GM21360 (cell line): ENCODE results near the gene CDKN2A.

ENCODE experiments used
- ATAC-seq: cut with Tn5 transposase; IDR thresholded peaks from one replicate; pipeline ENCODE4 v1.9.1; 2021; ENCODE audit warnings: mild to moderate bottlenecking, moderate library complexity; ENCODE audit not compliant: unreplicated experiment

CDKN2A gene

GRCh38 chr9:22008384-22008716 is 14.2 kb upstream of the CDKN2A start:
- no peak for ATAC-seq

- ATAC-seq, result no peak
Observed at GRCh38 chr9:22005702-22006606, 11.8 kb upstream of the CDKN2A start.

DNA sequence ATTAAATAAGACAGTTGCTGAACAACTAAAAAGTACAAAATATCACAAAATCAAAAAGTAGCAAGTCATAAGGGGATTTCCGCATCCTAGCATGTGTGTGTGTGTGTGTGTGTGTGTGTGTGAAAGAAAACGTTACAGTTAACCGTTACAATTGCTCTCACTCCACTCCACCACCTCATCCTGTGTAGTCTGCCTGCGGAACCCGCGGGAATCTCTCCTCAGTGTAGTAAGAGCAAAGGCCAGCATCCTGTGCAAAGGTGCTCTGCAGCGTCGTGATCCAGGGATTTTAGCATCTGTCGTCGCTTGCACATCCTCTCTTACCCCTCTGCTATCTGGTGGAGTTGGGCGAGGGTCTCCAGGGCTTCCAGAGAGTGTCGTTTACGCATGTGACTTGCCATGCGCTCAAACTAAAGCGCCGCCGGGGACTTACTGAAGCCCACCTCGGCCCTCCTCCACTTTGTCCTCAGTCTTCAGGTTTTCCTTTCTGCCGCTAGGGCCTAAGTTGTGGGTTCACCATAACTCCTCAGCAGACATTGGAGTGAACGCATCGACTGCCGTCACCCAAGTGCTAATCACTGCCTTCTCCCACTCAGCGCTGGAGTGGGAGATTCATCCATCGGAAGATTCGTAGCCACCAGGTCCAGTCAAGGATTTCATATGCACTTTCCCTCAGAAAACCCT is 11.0 kb upstream of the CDKN2A start:
- ATAC-seq, result no peak

DNA sequence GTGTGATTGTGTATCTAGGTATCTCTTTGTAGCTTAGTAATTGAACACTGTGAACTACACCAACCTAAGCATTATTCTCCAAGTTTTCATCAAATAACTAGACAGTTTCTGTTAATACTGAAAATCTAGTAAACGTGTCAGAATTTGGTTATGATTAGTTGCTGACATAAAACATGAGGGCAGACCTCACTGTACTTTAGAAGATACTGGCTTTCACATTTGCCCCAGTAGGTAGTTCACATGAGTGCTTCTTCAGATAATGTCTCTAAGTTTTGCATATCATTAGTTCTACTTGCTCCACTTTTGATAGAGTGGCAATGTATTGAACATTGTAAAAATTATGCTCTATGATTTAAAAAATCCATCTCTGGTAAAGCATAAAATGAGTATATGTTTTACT is 7.8 kb upstream of the CDKN2A start:
- no peak for ATAC-seq

GRCh38 chr9:21998026-21998425 is 3.8 kb upstream of the CDKN2A start:
- ATAC-seq, result no peak

- no peak for ATAC-seq
Observed at GRCh38 chr9:21997480-21997879, 3.3 kb upstream of the CDKN2A start.

DNA sequence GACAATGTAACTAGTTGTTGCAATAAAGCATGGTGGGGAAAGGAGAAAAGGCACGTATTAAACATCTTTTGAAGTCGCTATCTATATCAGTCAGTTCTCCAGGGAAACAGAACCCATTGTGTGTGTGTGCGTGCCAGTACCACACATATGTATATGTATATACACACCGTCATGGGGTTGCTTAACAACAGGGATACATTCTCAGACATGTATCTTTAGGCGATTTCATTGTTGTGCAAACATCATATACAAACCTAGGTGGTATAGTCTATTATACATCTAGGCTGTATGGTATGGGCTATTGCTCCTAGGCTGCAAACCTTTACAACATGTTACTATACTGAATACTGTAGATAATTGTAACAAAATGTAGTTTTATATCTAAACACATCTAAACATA is 2.7 kb upstream of the CDKN2A start:
- no peak for ATAC-seq

- ATAC-seq, result no peak
Observed at GRCh38 chr9:21996438-21996837, 2.2 kb upstream of the CDKN2A start.

GRCh38 chr9:21995666-21996398 is 1.6 kb upstream of the CDKN2A start:
- ATAC-seq, result no peak

- peak; percentile 79 for ATAC-seq
Observed at GRCh38 chr9:21995006-21995665, 944 bp upstream of the CDKN2A start.

DNA sequence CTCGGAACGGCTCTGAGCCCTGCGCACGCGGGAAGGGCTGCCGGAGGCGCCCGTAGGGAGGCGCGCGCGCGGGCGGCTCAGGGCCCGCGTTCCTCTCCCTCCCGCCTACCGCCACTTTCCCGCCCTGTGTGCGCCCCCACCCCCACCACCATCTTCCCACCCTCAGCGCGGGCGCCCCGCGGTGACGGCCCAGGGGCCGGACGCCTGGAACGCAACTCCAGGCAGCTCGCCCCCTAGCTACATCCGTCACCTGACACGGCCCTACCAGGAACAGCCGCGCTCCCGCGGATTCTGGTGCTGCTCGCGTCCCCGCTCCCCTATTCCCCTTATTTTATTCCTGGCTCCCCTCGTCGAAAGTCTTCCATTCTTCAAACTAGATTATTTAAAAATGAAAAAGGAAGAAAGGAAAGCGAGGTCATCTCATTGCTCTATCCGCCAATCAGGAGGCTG is 389 bp upstream of the CDKN2A start, which contains the start of gene CDKN2B-AS1:
CDKN2B-AS1 (plus strand) TSS at position 236 of the 450 bp plus-strand sequence.
- peak; percentile 48 for ATAC-seq

DNA sequence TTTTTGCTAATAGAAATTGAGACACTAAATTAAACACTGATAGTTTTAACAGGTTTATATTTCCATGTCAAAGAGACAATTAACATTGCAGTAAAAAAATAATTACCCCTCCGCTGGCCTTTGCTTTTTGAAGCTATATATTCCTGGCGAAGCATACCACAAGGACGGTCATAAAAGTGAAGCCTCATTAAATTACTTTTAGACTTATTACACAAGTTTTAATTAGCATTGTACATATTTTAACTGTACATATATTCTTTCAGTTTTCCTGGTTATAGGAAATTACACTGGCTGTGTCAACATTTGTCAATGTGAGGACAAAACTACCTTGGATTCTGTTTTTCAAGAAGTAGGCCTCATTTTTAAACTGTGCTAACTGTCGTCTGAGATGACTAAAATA is 1.2 kb downstream of the CDKN2A start:
- no peak for ATAC-seq

DNA sequence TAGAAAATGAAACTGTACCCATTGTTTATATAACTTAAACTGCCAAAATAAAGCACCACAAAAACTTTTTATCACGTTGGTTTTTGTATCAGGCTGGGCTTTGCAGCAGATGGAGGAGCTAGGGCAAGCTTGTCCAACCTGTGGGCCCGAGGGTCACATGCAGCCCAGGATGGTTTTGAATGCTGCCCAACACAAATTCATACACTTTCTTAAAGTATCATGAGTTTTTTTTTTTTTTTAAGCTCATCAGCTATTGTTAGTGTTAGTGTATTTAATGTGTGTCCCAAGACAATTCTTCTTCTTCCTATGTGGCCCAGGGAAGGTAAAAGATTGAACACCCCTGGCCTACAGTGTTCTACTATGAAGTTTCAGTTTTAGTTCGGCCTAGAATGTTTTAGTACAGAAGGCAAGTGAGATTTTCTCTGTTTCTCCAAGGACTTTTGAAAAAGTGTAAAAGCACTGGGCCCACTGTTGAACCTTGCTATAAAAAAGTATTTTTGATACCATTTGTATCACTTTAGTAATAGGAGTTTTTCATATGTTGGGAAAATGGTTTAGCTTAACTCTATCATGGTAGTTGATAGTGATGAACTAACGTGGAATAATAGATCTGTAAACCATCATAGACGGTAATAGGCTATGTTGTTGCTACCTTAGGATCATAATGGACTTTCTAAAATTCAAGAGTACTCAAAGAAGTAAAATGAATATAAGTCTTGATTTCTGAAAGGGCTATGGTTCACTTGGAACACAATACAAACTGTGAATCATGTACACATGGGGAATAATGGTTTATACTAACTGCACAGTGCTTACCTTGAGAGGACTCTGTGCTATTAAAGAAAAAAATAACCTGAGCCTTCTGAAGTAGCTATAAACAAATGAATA is 2.9 kb downstream of the CDKN2A start:
- ATAC-seq, result no peak

DNA sequence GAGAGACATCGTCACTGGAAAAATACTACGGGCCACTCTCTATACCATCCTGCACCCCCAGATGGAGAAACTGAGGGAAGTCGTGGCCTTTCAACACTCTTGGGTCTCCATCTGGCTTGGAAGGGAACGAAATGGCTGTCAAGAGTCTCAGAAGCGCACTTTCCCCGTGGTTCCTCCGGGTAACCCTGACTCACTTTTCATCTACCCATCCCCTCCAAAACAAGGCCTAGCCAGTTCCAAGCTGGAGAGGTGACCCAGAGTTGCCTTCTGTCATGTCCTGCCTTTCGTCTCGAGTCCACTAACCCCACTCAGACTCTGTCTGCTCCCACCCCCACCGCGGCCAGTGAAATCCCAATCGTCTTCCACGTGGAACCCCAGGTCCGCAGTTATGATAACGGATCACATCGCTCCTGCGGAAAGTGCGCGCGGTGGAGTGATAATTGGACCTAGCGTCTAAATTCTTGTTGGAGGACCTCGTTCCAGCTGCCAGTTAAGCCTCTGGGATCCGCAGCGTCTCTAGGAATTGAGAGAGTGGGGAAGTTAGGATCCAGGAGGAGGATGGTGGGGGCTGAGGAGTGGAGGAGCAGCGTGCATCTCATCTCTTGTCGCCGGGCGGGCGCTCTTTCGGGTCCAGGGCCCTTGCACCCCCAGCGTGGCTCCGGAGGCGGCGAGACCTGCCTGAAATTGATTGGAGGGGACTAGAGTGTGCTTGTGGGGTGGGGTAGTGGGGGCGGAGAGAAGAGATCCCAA is 4.6 kb downstream of the CDKN2A start:
- no peak for ATAC-seq

DNA sequence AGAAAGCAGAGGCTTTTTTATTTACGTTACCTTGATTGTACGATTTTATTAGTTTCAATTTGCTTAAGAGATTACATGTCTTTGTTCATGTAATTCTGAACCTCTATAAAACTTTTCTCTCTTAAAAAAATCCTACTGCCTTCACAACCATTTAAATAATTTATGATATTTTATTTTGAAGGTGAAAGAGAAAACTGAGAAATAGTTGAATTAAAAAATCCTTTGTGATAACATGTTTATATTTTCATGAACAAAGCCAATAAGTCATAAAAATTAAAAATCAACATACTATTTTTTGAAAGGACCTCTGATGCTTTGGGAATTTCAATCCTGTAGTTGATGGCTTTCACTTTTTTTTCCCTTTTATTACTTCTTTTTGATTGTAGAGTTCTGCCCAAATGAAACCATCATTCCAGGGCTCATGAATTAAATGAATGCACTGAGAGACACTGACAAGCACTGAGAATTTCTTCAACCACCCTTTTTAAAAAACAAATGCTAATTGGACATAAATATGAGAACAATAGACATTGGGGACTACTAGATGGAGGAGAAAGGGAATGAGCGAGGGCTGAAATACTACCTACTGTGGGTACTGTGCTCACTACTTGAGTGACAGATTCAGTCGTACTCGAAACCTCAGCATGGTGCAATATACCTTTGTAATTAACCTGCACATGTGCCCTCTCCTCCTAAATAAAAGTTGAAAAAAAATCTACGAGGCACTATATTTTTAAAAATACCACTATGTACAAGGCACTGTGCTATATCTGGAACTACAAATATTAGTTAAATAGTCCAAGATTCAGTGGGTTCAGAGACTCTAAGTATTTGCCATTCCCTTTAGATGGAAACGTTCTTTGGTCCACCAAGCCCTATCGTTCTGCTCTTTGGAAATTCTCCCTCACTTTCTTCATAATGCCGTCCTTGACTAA is 5.9 kb downstream of the CDKN2A start:
- no peak for ATAC-seq

DNA sequence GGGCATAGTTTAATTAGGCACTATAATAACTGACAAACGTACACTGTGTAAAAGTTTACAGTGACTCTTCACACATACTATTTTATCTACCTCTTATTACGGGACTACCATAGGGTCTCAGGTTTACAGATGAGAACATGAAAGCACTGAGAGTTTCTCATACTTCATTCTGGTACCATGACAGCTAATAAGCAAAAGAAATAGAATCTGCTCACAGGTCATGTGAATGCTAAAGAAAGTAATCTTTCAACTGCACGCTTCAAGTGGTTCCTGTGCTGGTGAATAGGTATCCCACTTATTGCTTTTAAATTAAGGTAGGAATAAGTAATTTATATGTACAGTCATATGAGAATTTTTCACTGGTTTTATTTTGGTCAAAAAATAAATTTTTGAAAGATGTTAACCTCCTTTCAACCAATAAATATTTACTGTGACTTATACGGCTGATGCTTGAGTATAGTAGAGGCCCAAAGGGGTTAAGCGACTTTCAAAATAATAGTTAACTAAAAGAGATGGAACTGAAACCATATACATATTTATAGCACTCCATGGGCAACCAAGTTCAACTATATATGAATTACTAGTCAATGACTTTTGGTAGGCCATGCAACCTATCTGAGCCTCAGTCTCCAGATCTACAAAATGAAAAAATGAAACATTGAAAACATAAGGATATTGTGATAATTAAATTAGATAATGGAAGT is 8.1 kb downstream of the CDKN2A start:
- no peak for ATAC-seq

- no peak for ATAC-seq
Observed at GRCh38 chr9:21984101-21984500, 10.1 kb downstream of the CDKN2A start.

DNA sequence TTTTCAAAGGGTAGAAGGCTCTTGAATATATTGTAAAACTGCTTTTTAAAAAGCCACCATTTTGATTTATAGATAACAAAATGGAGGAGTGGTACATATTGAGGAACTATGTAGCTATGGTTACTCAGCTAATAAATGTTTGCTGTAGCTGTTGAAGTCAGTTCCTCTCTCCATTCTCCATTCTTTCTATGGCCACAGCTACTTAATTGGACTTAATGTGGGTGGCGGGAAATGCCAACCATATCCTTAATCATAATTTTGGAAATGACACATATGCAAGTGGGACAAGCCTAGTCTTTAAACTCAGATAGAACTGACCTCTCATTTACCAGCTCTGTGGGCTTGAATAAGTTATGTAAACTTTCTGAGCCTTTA is 10.6 kb downstream of the CDKN2A start:
- ATAC-seq, result no peak
